ENCODE data around the gene KLHL18.
A peak's percentile ranks its signal among the peaks of the same experiment; 100 is the strongest.

Gene KLHL18

GRCh38 chr3:47370887-47371697 is 88.3 kb downstream of the KLHL18 start:
- Histone ChIP-seq H3K27me3 (ENCODE audit: insufficient read depth, poor library complexity, severe bottlenecking) (no peaks in the 10 kb centered on the region), H3K9me3 (ENCODE audit: severe bottlenecking) (no peaks in the 10 kb centered on the region), H3K4me1 (ENCODE audit: insufficient read depth, poor library complexity, severe bottlenecking) (no peaks in the 10 kb centered on the region), H3K27ac (ENCODE audit: poor library complexity, severe bottlenecking) (no peak overlapping the region), H3K4me3 (ENCODE audit: severe bottlenecking) (no peak overlapping the region), H3K36me3 (ENCODE audit: low read depth) (no peaks in the 10 kb centered on the region)
- peak; percentile 59 for TF ChIP-seq CTCF (IDR thresholded peaks at IDR 0.05; ENCODE audit: poor library complexity, severe bottlenecking)
- ATAC-seq (ENCODE audit: low read depth): peak; percentile 17; the same call in 1 of the 3 replicates
- DNase-seq (ENCODE audit: low spot score): no peak

- no peaks in the 10 kb centered on the region for H3K9me3 ChIP-seq (ENCODE audit: severe bottlenecking)
- no peaks in the 10 kb centered on the region for H3K36me3 ChIP-seq (ENCODE audit: low read depth)
- no peaks in the 10 kb centered on the region for H3K27me3 ChIP-seq (ENCODE audit: insufficient read depth, poor library complexity, severe bottlenecking)
- ATAC-seq (ENCODE audit: low read depth): no peak
- no peak overlapping the region for H3K27ac ChIP-seq (ENCODE audit: poor library complexity, severe bottlenecking)
- TF ChIP-seq CTCF (IDR thresholded peaks at IDR 0.05; ENCODE audit: poor library complexity, severe bottlenecking): no peak
- no peak for DNase-seq (ENCODE audit: low spot score)
- no peaks in the 10 kb centered on the region for H3K4me1 ChIP-seq (ENCODE audit: insufficient read depth, poor library complexity, severe bottlenecking)
- no peak overlapping the region for H3K4me3 ChIP-seq (ENCODE audit: severe bottlenecking)
These were observed 91.8 kb downstream of the KLHL18 start for GRCh38 chr3:47374587-47374986.

GRCh38 chr3:47376393-47376792 is 93.6 kb downstream of the KLHL18 start:
- H3K9me3 ChIP-seq (ENCODE audit: severe bottlenecking): no peaks in the 10 kb centered on the region
- H3K27me3 ChIP-seq (ENCODE audit: insufficient read depth, poor library complexity, severe bottlenecking): no peaks in the 10 kb centered on the region
- no peak overlapping the region for H3K27ac ChIP-seq (ENCODE audit: poor library complexity, severe bottlenecking)
- DNase-seq (ENCODE audit: low spot score) (no peak), ATAC-seq (ENCODE audit: low read depth) (no peak)
- no peak overlapping the region for H3K4me3 ChIP-seq (ENCODE audit: severe bottlenecking)
- no peaks in the 10 kb centered on the region for H3K4me1 ChIP-seq (ENCODE audit: insufficient read depth, poor library complexity, severe bottlenecking)
- no peak for TF ChIP-seq CTCF (IDR thresholded peaks at IDR 0.05; ENCODE audit: poor library complexity, severe bottlenecking)
- H3K36me3 ChIP-seq (ENCODE audit: low read depth): no peaks in the 10 kb centered on the region

- H3K4me1 ChIP-seq (ENCODE audit: insufficient read depth, poor library complexity, severe bottlenecking): no peaks in the 10 kb centered on the region
- no peaks in the 10 kb centered on the region for H3K36me3 ChIP-seq (ENCODE audit: low read depth)
- no peaks in the 10 kb centered on the region for H3K27me3 ChIP-seq (ENCODE audit: insufficient read depth, poor library complexity, severe bottlenecking)
- H3K27ac ChIP-seq (ENCODE audit: poor library complexity, severe bottlenecking): no peak overlapping the region
- H3K4me3 ChIP-seq (ENCODE audit: severe bottlenecking): no peak overlapping the region
- TF ChIP-seq CTCF (IDR thresholded peaks at IDR 0.05; ENCODE audit: poor library complexity, severe bottlenecking): no peak
- H3K9me3 ChIP-seq (ENCODE audit: severe bottlenecking): no peaks in the 10 kb centered on the region
- ATAC-seq (ENCODE audit: low read depth) (no peak), DNase-seq (ENCODE audit: low spot score) (no peak)
These were observed 94.4 kb downstream of the KLHL18 start for GRCh38 chr3:47377186-47377585.

GRCh38 chr3:47378869-47379268 is 96.1 kb downstream of the KLHL18 start:
- Histone ChIP-seq H3K4me3 (ENCODE audit: severe bottlenecking) (no peak overlapping the region), H3K4me1 (ENCODE audit: insufficient read depth, poor library complexity, severe bottlenecking) (no peaks in the 10 kb centered on the region), H3K27ac (ENCODE audit: poor library complexity, severe bottlenecking) (no peak overlapping the region), H3K27me3 (ENCODE audit: insufficient read depth, poor library complexity, severe bottlenecking) (no peaks in the 10 kb centered on the region), H3K36me3 (ENCODE audit: low read depth) (no peaks in the 10 kb centered on the region), H3K9me3 (ENCODE audit: severe bottlenecking) (no peaks in the 10 kb centered on the region)
- no peak for TF ChIP-seq CTCF (IDR thresholded peaks at IDR 0.05; ENCODE audit: poor library complexity, severe bottlenecking)
- DNase-seq (ENCODE audit: low spot score): no peak
- no peak for ATAC-seq (ENCODE audit: low read depth)
